B cell (primary cell): ENCODE results near the gene ZNF507. TPM values are rescaled to one million over a fixed set of nuclear protein-coding genes. Genes with fewer than 3 reads are reported as not detected.

Source experiments
- ATAC-seq: fragments of 200-7000 bp; cut with Tn5 transposase; one replicate; pipeline ENCODE4 v1.10.0; 2021; ENCODE audit warnings: low read depth, mild to moderate bottlenecking, moderate number of reproducible peaks, moderate library complexity
- CTCF ChIA-PET: fragments of 350-600 bp; sonication (Branson Sonifier 250); formaldehyde crosslinking; loops from one replicate; lab custom pipeline; 2021; ENCODE audit warnings: antibody characterized with exemption, inconsistent platforms; lab: Charles Lee
- POLR2A ChIA-PET: fragments of 350-600 bp; sonication (Branson Sonifier 250); formaldehyde crosslinking; loops from one replicate; lab custom pipeline; 2021; ENCODE audit warnings: antibody characterized with exemption; lab: Charles Lee
- DNase-seq: peaks from one replicate; pipeline ENCODE4 v3.0.0; 2013
- H2AFZ ChIP-seq: 2 replicates; pipeline ENCODE4 v1.6.1; 2012; ENCODE audit warnings: mild to moderate bottlenecking, low read depth, low read length; ENCODE audit not compliant: insufficient read depth, poor library complexity, severe bottlenecking
- H3K27ac ChIP-seq, 2 donors: 1 replicate in 1 of 2; 2 replicates in 1 of 2; pipeline ENCODE4 v1.5.1; 2012 to 2013; ENCODE audit warnings: low read length in 2 of 2, mild to moderate bottlenecking in 2 of 2, moderate library complexity in 1 of 2
- H3K27me3 ChIP-seq, 4 experiments: fragments of 200-600 bp in 1 of 4; sonication (generic) in 1 of 4; replicated peaks in 1 of 4; 1 replicate in 2 of 4; 2 replicates in 2 of 4; pipeline versions ENCODE4 v1.6.1 to v1.7.0; 2013 to 2016; ENCODE audit warnings: low read length in 3 of 4, mild to moderate bottlenecking in 2 of 4, mixed read lengths in 1 of 4, moderate library complexity in 1 of 4; ENCODE audit not compliant: insufficient read depth in 4 of 4, control insufficient read depth in 3 of 4; ENCODE audit errors: control extremely low read depth in 1 of 4
- H3K36me3 ChIP-seq, 2 experiments: replicated peaks in 1 of 2; 1 replicate in 1 of 2; 2 replicates in 1 of 2; pipeline versions ENCODE4 v1.6.1 to v1.7.1; 2013; ENCODE audit warnings: low read length in 1 of 2; ENCODE audit not compliant: insufficient read depth in 2 of 2, control insufficient read depth in 1 of 2; ENCODE audit errors: control extremely low read depth in 1 of 2, extremely low read depth in 1 of 2
- H3K4me1 ChIP-seq, 2 donors: fragments of 200-600 bp in 1 of 2; sonication (generic) in 1 of 2; 1 replicate in 1 of 2; 2 replicates in 1 of 2; pipeline versions ENCODE4 v1.5.1 to v1.6.1; 2013 to 2017; ENCODE audit warnings: low read length in 2 of 2; ENCODE audit not compliant: control insufficient read depth in 2 of 2, insufficient read depth in 2 of 2
- H3K4me2 ChIP-seq: replicated peaks from 2 replicates; pipeline ENCODE3; 2012; ENCODE audit warnings: mild to moderate bottlenecking, low read depth, low read length; ENCODE audit not compliant: poor library complexity, severe bottlenecking
- H3K4me3 ChIP-seq, 5 experiments: fragments of 200-600 bp in 1 of 5; sonication (generic) in 1 of 5; 1 replicate in 3 of 5; 2 replicates in 2 of 5; pipeline versions ENCODE4 v1.5.1 to v1.7.0; 2011 to 2016; ENCODE audit warnings: low read length in 4 of 5, mild to moderate bottlenecking in 4 of 5, low read depth in 2 of 5, control low read depth in 1 of 5, moderate library complexity in 1 of 5; ENCODE audit not compliant: insufficient read depth in 1 of 5; ENCODE audit errors: control extremely low read depth in 1 of 5, extremely low read depth in 1 of 5
- H3K79me2 ChIP-seq: fragments of 200-600 bp; sonication (generic); one replicate; pipeline ENCODE4 v1.6.0; 2016; ENCODE audit warnings: low read length; ENCODE audit not compliant: control insufficient read depth, insufficient read depth
- H3K9ac ChIP-seq: fragments of 200-600 bp; sonication (generic); 2 replicates; pipeline ENCODE4 v1.6.1; 2017; ENCODE audit warnings: mild to moderate bottlenecking, low read length, moderate library complexity
- H3K9me3 ChIP-seq, 3 donors: one replicate each; pipeline versions ENCODE4 v1.6.1 to v1.7.1; 2013; ENCODE audit warnings: low read length in 2 of 3; ENCODE audit not compliant: control insufficient read depth in 2 of 3, insufficient read depth in 1 of 3; ENCODE audit errors: control extremely low read depth in 1 of 3
- H4K20me1 ChIP-seq: 2 replicates; pipeline ENCODE4 v1.6.0; 2012; ENCODE audit warnings: mild to moderate bottlenecking, low read length; ENCODE audit not compliant: insufficient read depth, control insufficient read depth, poor library complexity, severe bottlenecking
- H3K27ac Mint-ChIP-seq: one replicate; pipeline ENCODE4 v1.8.0; 2021; ENCODE audit warnings: mixed read lengths
- H3K27me3 Mint-ChIP-seq: one replicate; pipeline ENCODE4 v1.8.0; 2021; ENCODE audit warnings: mixed read lengths
- H3K4me1 Mint-ChIP-seq: one replicate; pipeline ENCODE4 v1.8.0; 2021; ENCODE audit warnings: mixed read lengths
- H3K4me3 Mint-ChIP-seq: one replicate; pipeline ENCODE4 v1.8.0; 2021; ENCODE audit warnings: mixed read lengths
- H3K9me3 Mint-ChIP-seq: one replicate; pipeline ENCODE4 v1.8.0; 2022; ENCODE audit warnings: mixed read lengths; ENCODE audit not compliant: insufficient read depth
- EZH2 ChIP-seq: IDR thresholded peaks from 2 replicates; pipeline ENCODE4 v1.6.1; 2012; ENCODE audit warnings: borderline replicate concordance, low read depth, mild to moderate bottlenecking, moderate library complexity, low read length; ENCODE audit not compliant: insufficient read depth, poor library complexity, severe bottlenecking
- WGBS: methylation state at CpG from one replicate; pipeline ENCODE4 v1.1.5; 2013; ENCODE audit warnings: missing lambda C conversion rate; ENCODE audit not compliant: insufficient coverage; 5-methylcytosine and 5-hydroxymethylcytosine counted together
- intact Hi-C: fragments of 100-400 bp; cut with micrococcal nuclease; formaldehyde crosslinking; loops from one replicate; pipeline ENCODE4 v1.10.0; 2022
- polyA plus RNA-seq: library from polyadenylated mRNA; depleted of rRNA; stranded (reverse); fragments of >200 nt; gene quantifications from 2 replicates; pipeline ENCODE4 v1.2.3, GENCODE V29; 2012
- total RNA-seq, 2 donors: library from RNA; stranded (reverse); fragments of 120-200 nt in 1 of 2; gene quantifications; 1 replicate in 1 of 2; 2 replicates in 1 of 2; pipeline versions ENCODE4 v1.2.3 to v1.2.4, GENCODE V29; 2013 to 2022
- TF ChIP-seq, protein P1 (sequence below): fragments of 200-600 bp; IDR thresholded peaks from one replicate; pipeline ENCODE4 v1.8.0; 2022; ENCODE audit warnings: antibody characterized with exemption, mild to moderate bottlenecking

ZNF507 gene
- total and polyA plus RNA-seq, 2 donors (not counting 1 experiment from before 2014, with no cell fraction given), result 13.6 to 38.6 TPM

DNA sequence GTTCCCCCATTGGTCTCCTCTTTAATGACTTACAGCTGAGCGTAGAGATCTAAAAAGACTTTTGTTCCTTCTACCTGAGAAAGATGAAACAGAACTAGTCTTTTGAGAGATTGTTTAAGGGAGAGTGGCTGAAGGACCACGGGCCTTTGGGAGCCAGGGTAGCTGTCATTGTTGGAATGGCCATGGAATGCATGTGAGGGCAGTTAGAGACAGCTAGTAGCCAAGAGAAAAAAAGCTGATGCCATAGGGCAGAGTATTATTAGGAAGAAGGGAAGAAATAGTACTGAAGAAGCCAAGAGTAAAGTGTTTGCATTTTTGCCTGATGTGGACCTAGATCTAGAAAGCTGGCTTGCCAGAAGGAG, 5.6 kb downstream of the ZNF507 start:
- no peak overlapping the region for H3K4me2 ChIP-seq

DNA sequence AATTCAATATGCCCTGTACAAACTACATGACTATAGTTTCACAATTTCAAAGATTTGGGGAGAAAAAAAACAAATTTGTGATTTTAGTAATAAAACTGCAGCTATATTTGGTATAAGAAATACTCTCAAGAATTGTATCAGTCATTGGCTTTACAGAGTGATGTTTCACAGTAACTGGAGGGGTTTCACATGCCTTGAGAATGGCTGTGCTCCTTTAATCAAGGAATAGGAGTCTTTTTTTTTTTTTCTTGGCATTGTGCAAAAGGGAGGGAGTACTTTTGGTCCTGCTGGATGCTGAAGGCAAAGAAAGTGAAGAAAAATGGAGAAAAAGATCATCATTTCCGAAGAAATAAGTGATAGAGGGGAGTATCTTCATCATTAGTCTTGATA, 6.8 kb downstream of the ZNF507 start:
- no peak overlapping the region for H3K27ac ChIP-seq
- Mint-ChIP-seq H3K4me3 (peak overlapping the region; percentile 6), H3K27me3 (no peaks in the 10 kb centered on the region), H3K4me1 (peaks cover 57% of the 10 kb centered on the region), H3K9me3 (no peaks in the 10 kb centered on the region), H3K27ac (no peak overlapping the region)
- ATAC-seq, result no peak
- no peak overlapping the region for H3K9ac ChIP-seq
- ChIA-PET CTCF (interaction anchor here (1.2 kb wide), 1 partner anchor 11 kb away, joined by 5 read pairs; no protein-coding TSS in a partner anchor), POLR2A (no interaction called here)
- no peak for DNase-seq
- 89% methylated on average over 1 of the region's 1 CpG for WGBS
- TF ChIP-seq, protein P1, sequence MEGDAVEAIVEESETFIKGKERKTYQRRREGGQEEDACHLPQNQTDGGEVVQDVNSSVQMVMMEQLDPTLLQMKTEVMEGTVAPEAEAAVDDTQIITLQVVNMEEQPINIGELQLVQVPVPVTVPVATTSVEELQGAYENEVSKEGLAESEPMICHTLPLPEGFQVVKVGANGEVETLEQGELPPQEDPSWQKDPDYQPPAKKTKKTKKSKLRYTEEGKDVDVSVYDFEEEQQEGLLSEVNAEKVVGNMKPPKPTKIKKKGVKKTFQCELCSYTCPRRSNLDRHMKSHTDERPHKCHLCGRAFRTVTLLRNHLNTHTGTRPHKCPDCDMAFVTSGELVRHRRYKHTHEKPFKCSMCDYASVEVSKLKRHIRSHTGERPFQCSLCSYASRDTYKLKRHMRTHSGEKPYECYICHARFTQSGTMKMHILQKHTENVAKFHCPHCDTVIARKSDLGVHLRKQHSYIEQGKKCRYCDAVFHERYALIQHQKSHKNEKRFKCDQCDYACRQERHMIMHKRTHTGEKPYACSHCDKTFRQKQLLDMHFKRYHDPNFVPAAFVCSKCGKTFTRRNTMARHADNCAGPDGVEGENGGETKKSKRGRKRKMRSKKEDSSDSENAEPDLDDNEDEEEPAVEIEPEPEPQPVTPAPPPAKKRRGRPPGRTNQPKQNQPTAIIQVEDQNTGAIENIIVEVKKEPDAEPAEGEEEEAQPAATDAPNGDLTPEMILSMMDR, result no peak
- TF ChIP-seq EZH2, result no peak
- no peaks in the 10 kb centered on the region for H3K27me3 ChIP-seq
- peak overlapping the region; percentile 45 for H3K4me2 ChIP-seq
- H4K20me1 ChIP-seq, result peaks cover 66% of the 10 kb centered on the region
- H3K79me2 ChIP-seq, result peaks cover 54% of the 10 kb centered on the region
- no peaks in the 10 kb centered on the region for H3K9me3 ChIP-seq
- intact Hi-C loops, result no loop called here
- H2AFZ ChIP-seq, result no peak overlapping the region
- peak overlapping the region in 1 of 5 experiments; percentile 24 for H3K4me3 ChIP-seq
- peaks cover 15 to 67% of the 10 kb centered on the region in 2 experiments for H3K36me3 ChIP-seq
- peaks cover 46 to 47% of the 10 kb centered on the region in 2 donors for H3K4me1 ChIP-seq

More for the DNA sequence above, 5.6 kb downstream of the ZNF507 start:
- Mint-ChIP-seq H3K4me3 (peak overlapping the region; percentile 1), H3K4me1 (peaks cover 60% of the 10 kb centered on the region), H3K27ac (no peak overlapping the region), H3K9me3 (no peaks in the 10 kb centered on the region), H3K27me3 (no peaks in the 10 kb centered on the region)
- H3K79me2 ChIP-seq, result peaks cover 67% of the 10 kb centered on the region
- intact Hi-C loops, result no loop called here
- no peak for DNase-seq
- ChIA-PET CTCF (interaction anchor here (0.6 kb wide), 1 partner anchor 640 kb away, joined by 4 read pairs; no protein-coding TSS in a partner anchor), POLR2A (no interaction called here)
- H3K27me3 ChIP-seq, result no peaks in the 10 kb centered on the region
- H2AFZ ChIP-seq, result no peak overlapping the region
- H3K9ac ChIP-seq, result no peak overlapping the region
- no peaks in the 10 kb centered on the region for H3K9me3 ChIP-seq
- H4K20me1 ChIP-seq, result peaks cover 61% of the 10 kb centered on the region
- H3K27ac ChIP-seq, result no peak overlapping the region
- no peak for TF ChIP-seq EZH2
- TF ChIP-seq, protein P1, result no peak
- no peak overlapping the region for H3K4me3 ChIP-seq
- 100% methylated on average over 1 of the region's 2 CpGs for WGBS
- no peak for ATAC-seq
- H3K36me3 ChIP-seq, result peaks cover 13 to 63% of the 10 kb centered on the region in 2 experiments
- peaks cover 48 to 49% of the 10 kb centered on the region in 2 donors for H3K4me1 ChIP-seq
